ENCODE results near the gene ODF2.
"Not testable (repeated sequence)": the region's sequence is repeated elsewhere in the genome, so short reads cannot be mapped to it uniquely, and the experiment has no call there.

DNA sequence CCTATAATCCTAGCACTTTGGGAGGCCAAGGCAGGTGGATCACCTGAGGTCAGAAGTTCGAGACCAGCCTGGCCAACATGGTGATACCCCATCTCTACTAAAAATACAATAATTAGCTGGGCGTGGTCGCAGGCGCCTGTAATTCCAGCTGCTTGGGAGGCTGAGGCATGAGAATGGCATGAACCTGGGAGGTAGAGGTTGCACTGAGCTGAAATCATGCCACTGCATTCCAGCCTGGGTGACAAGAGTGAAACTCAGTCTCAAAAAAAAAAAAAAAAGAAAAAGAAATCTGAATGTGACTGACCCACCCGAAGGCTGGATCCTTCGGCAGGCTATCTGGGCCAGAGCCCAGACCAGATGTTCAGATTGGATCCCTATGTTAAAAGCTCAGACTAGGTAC lies 32.5 kb upstream of the ODF2 start:
- TF ChIP-seq, protein P1, sequence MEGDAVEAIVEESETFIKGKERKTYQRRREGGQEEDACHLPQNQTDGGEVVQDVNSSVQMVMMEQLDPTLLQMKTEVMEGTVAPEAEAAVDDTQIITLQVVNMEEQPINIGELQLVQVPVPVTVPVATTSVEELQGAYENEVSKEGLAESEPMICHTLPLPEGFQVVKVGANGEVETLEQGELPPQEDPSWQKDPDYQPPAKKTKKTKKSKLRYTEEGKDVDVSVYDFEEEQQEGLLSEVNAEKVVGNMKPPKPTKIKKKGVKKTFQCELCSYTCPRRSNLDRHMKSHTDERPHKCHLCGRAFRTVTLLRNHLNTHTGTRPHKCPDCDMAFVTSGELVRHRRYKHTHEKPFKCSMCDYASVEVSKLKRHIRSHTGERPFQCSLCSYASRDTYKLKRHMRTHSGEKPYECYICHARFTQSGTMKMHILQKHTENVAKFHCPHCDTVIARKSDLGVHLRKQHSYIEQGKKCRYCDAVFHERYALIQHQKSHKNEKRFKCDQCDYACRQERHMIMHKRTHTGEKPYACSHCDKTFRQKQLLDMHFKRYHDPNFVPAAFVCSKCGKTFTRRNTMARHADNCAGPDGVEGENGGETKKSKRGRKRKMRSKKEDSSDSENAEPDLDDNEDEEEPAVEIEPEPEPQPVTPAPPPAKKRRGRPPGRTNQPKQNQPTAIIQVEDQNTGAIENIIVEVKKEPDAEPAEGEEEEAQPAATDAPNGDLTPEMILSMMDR (IDR thresholded peaks at IDR 0.05), result not testable (repeated sequence)
- not testable (repeated sequence) for TF ChIP-seq POLR2A (IDR thresholded peaks at IDR 0.05)

Measured in heart left ventricle (tissue), 13 donors.